Heart right ventricle (tissue), 16 donors: ENCODE results near the gene FANK1. TPM values are rescaled to one million over a fixed set of nuclear protein-coding genes. Genes with fewer than 3 reads are reported as not detected.

Source experiments
- ATAC-seq, 8 donors: fragments of 200-7000 bp; cut with Tn5 transposase; one replicate each; pipeline ENCODE4 v1.9.1; 2020; ENCODE audit warnings: mild to moderate bottlenecking in 8 of 8, moderate library complexity in 8 of 8, moderate number of reproducible peaks in 1 of 8
- DNase-seq, 2 donors: peaks; one replicate each; pipeline ENCODE4 v3.0.0-alpha.2; 2020
- H3K27ac ChIP-seq, 10 donors: fragments of 200-600 bp; sonication (generic) in 2 of 10; one replicate each; pipeline versions ENCODE4 v1.5.0 to v1.8.0; 2020 to 2022; ENCODE audit warnings: mild to moderate bottlenecking in 3 of 10
- H3K27me3 ChIP-seq, 7 donors: fragments of 200-600 bp; one replicate each; pipeline ENCODE4 v1.8.0; 2021 to 2022; ENCODE audit warnings: mild to moderate bottlenecking in 2 of 7
- H3K36me3 ChIP-seq, 9 donors: fragments of 200-600 bp; sonication (generic) in 1 of 9; one replicate each; pipeline versions ENCODE4 v1.5.0 to v1.8.0; 2020 to 2022; ENCODE audit warnings: mild to moderate bottlenecking in 2 of 9
- H3K4me1 ChIP-seq, 9 donors: fragments of 200-600 bp; sonication (generic) in 1 of 9; one replicate each; pipeline versions ENCODE4 v1.5.0 to v1.8.0; 2020 to 2022; ENCODE audit warnings: mild to moderate bottlenecking in 4 of 9
- H3K4me3 ChIP-seq, 10 donors: fragments of 200-600 bp; sonication (generic) in 2 of 10; one replicate each; pipeline versions ENCODE4 v1.5.0 to v1.8.0; 2020 to 2022; ENCODE audit warnings: mild to moderate bottlenecking in 7 of 10, moderate library complexity in 2 of 10
- H3K9me3 ChIP-seq, 11 donors: fragments of 200-600 bp in 10 of 11; sonication (generic) in 2 of 11; one replicate each; pipeline versions ENCODE4 v1.5.0 to v1.8.0; 2013 to 2022; ENCODE audit warnings: mild to moderate bottlenecking in 2 of 11, control low read depth in 1 of 11, moderate library complexity in 1 of 11
- WGBS, 2 donors: extraction: QIAGEN DNeasy Blood & Tissue Kit; methylation state at CpG; one replicate each; pipeline ENCODE4 v1.1.7; 2013; ENCODE audit warnings: inconsistent platforms in 1 of 2; 5-methylcytosine and 5-hydroxymethylcytosine counted together
- intact Hi-C, 10 donors: fragments of 100-400 bp; cut with DNase I; formaldehyde crosslinking; loops; one replicate each; pipeline versions ENCODE4 v1.11.1 to v1.14.2; 2022
- polyA plus RNA-seq, 2 donors: library from polyadenylated mRNA; stranded (reverse); fragments of 200-250 nt; gene quantifications; one replicate each; pipeline ENCODE4 v1.2.3, GENCODE V29; 2013
- total RNA-seq, 10 donors: library from RNA; stranded (reverse); fragmentation: NEBNext Ultra II Directional in 3 of 10; extraction: Animal tissue kit (Norgen Biotek cat#: 25700) in 3 of 10; gene quantifications; one replicate each; pipeline versions ENCODE4 v1.2.1 to v1.2.4, GENCODE V29; 2021 to 2023
- TF ChIP-seq, protein P1 (sequence below), 9 donors: fragments of 200-600 bp; sonication (generic) in 2 of 9; IDR thresholded peaks; one replicate each; pipeline versions ENCODE4 v1.5.0 to v1.8.0; 2021 to 2022; ENCODE audit warnings: antibody characterized with exemption in 9 of 9, mild to moderate bottlenecking in 5 of 9, moderate library complexity in 1 of 9
- donor health status: Arrhythmogenic right ventricular cardiomyopathy.
- donor health status: ischemic (EF 13 %, LVEDD 7.1; RV severe dilation, severe dysfunction).
- donor health status: healthy with polysubstance abuse.
- donor health status: DM: no; HTN: yes; CAD: no.
- donor health status: DM: no; HTN: no; CAD: no.
- donor health status: ischemic (EF 25% LVEDD 6.9; RV normal size, moderate dysfunction).
- donor health status: ischemic (EF 25% LVEDD 5.7; RV mildly dilated, moderate dysfunction).
- donor health status: healthy.
- donor health status: DM: yes; HTN: yes; CAD: no.
- donor health status: Ischemic cardiomyopathy.
- donor health status: ischemic (EF 35%, LVEDD 5.7; RV mildly dilated, moderate dysfunction).
- donor health status: nonischemic (EF 11% LVEDD 7.7; RV severe dilation, severe dysfunction).
- donor health status: DM: yes; HTN: yes; CAD: no.
- donor health status: PGD.
- donor health status: ischemic (EF 29% LVEDD 5.4; RV normal size, mild dysfunction).
- donor health status: nonischemic (EF 23%, LVEDD 6.1; RV moderate dilation, normal function).

Gene FANK1
- total and polyA plus RNA-seq, 12 donors = 0.40 to 1.2 (median 0.68) TPM; not detected in 3

DNA sequence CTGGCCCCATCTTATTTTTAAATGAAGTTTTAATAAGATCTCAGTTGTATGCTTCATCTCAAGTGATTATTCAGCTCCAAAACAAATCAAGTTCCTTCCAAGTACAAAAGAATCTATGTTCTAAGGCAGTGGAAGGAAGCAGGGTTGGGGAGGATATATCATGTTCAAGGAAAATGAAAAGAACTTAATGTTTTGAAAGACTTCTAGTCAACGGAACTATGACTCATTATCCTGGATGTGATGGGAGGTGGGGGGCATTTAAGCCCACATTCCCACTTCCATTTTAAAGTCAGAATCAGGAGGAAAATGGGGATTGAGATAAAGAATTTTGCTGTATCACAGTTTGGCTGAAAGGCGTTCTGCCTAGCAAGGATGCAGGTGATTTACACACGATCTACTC lies 59.4 kb downstream of the FANK1 start:
- H3K9me3 ChIP-seq = peaks cover 0 to 45% (median 26%) of the 10 kb centered on the region in 11 donors
- no peaks in the 10 kb centered on the region for H3K4me1 ChIP-seq
- H3K27ac ChIP-seq = no peak overlapping the region
- WGBS, 2 donors = 49% methylated on average over 3 of the region's 3 CpGs
- intact Hi-C loops = no loop called here
- no peaks in the 10 kb centered on the region for H3K27me3 ChIP-seq
- no peak for ATAC-seq
- TF ChIP-seq, protein P1, sequence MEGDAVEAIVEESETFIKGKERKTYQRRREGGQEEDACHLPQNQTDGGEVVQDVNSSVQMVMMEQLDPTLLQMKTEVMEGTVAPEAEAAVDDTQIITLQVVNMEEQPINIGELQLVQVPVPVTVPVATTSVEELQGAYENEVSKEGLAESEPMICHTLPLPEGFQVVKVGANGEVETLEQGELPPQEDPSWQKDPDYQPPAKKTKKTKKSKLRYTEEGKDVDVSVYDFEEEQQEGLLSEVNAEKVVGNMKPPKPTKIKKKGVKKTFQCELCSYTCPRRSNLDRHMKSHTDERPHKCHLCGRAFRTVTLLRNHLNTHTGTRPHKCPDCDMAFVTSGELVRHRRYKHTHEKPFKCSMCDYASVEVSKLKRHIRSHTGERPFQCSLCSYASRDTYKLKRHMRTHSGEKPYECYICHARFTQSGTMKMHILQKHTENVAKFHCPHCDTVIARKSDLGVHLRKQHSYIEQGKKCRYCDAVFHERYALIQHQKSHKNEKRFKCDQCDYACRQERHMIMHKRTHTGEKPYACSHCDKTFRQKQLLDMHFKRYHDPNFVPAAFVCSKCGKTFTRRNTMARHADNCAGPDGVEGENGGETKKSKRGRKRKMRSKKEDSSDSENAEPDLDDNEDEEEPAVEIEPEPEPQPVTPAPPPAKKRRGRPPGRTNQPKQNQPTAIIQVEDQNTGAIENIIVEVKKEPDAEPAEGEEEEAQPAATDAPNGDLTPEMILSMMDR (IDR thresholded peaks at IDR 0.05) = no peak
- DNase-seq = no peak
- H3K4me3 ChIP-seq = no peak overlapping the region
- no peaks in the 10 kb centered on the region for H3K36me3 ChIP-seq

DNA sequence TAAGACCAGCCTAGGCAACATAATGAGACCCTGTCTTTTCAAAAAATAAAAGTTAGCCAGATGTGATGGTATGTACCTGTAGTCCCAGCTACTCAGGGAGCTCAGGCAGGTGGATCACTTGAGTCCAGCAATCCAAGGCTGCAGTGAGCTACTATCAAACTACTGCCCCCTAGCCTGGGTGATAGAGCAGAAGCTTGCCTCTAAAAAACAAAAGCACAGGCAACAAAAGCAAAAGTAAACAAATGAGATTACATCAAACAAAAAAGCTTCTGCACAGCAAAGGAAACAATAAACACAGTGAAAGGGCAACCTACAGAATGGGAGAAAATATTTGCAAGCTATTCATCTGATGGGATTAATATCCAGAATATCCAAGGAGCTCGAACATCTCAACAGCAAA lies 65.4 kb downstream of the FANK1 start:
- no peaks in the 10 kb centered on the region for H3K27me3 ChIP-seq
- no peak overlapping the region for H3K27ac ChIP-seq
- no peak for DNase-seq
- no peak for ATAC-seq
- intact Hi-C loops = no loop called here
- no peak overlapping the region for H3K4me3 ChIP-seq
- TF ChIP-seq, protein P1 (IDR thresholded peaks at IDR 0.05) = no peak
- H3K36me3 ChIP-seq = no peaks in the 10 kb centered on the region
- 71 to 81% methylated on average over 1 of the region's 1 CpG for WGBS, 2 donors
- peaks cover 0 to 7% (median 0%) of the 10 kb centered on the region in 11 donors for H3K9me3 ChIP-seq
- H3K4me1 ChIP-seq = no peaks in the 10 kb centered on the region

DNA sequence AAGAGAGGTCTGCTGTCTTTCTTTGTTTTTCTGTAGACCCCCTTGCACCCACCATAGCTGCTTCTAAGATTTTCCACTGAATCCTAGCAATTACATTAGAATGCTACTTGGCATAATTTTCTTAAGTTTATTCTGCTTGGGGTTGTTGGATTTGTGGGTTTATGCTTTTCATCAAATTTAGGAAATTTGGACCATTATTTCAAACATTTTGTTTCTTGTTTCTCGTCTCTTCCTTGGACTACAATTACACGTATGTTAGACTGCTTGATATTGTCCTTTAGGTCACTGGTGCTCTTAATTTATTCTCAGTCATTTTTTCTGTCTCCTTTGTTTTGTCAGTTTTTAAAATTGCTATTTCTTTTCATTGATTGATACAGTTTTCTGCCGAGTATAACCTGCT lies 65.8 kb downstream of the FANK1 start:
- DNase-seq (no peak), ATAC-seq (no peak)
- H3K4me3 ChIP-seq = no peak overlapping the region
- H3K4me1 ChIP-seq = no peaks in the 10 kb centered on the region
- no peaks in the 10 kb centered on the region for H3K36me3 ChIP-seq
- H3K27me3 ChIP-seq = no peaks in the 10 kb centered on the region
- H3K9me3 ChIP-seq = peaks cover 0 to 7% (median 0%) of the 10 kb centered on the region in 11 donors
- no peak overlapping the region for H3K27ac ChIP-seq
- TF ChIP-seq, protein P1 (IDR thresholded peaks at IDR 0.05) = no peak
- intact Hi-C loops = no loop called here
- 94% methylated on average over 3 of the region's 3 CpGs for WGBS, 2 donors

DNA sequence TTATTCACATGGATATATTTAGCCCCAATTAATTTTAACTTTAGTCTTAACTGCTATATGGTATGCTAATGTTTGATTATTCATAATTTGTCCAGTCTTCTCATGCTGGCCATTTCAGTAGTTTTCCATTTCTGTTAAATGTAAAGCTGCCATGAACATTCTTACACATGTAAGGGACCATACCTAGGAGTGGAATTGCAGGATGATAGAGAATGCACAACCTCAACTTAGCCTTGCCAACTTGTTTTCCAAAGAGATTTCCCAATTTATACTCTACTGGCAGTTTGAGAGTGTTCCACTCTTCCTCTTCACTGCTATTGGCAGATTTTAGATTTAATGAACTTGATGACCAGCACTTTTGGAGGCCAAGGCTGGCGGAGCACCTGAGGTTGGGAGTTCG lies 68.2 kb downstream of the FANK1 start:
- H3K4me3 ChIP-seq = no peak overlapping the region
- no peaks in the 10 kb centered on the region for H3K27me3 ChIP-seq
- intact Hi-C loops = no loop called here
- no peak overlapping the region for H3K27ac ChIP-seq
- DNase-seq (no peak), ATAC-seq (no peak)
- H3K36me3 ChIP-seq = no peaks in the 10 kb centered on the region
- H3K4me1 ChIP-seq = no peaks in the 10 kb centered on the region
- WGBS, 2 donors = 94 to 96% methylated on average over 2 of the region's 2 CpGs
- TF ChIP-seq, protein P1 (IDR thresholded peaks at IDR 0.05) = no peak
- H3K9me3 ChIP-seq = peaks cover 0 to 7% (median 0%) of the 10 kb centered on the region in 11 donors
